Right cardiac atrium (tissue), 5 donors: ENCODE data around the gene SUPV3L1. TPM values are rescaled to one million over a fixed set of nuclear protein-coding genes. Genes with fewer than 3 reads are reported as not detected.

Experiments
- ATAC-seq, 2 donors: fragments of 200-7000 bp; cut with Tn5 transposase; one replicate each; pipeline versions ENCODE4 v1.8.0 to v1.9.1; 2020; ENCODE audit warnings: moderate library complexity in 2 of 2, mild to moderate bottlenecking in 1 of 2
- DNase-seq, 3 donors: peaks; one replicate each; pipeline ENCODE4 v3.0.0-alpha.2; 2020
- H3K27ac ChIP-seq: one replicate; pipeline ENCODE4 v1.5.1; 2013; ENCODE audit warnings: mild to moderate bottlenecking, low read length, control low read depth, moderate library complexity
- H3K27me3 ChIP-seq: one replicate; pipeline ENCODE4 v1.6.1; 2013; ENCODE audit not compliant: control insufficient read depth, insufficient read depth
- H3K4me1 ChIP-seq: one replicate; pipeline ENCODE4 v1.6.1; 2013; ENCODE audit warnings: low read length; ENCODE audit not compliant: control insufficient read depth, insufficient read depth
- H3K4me3 ChIP-seq: one replicate; pipeline ENCODE4 v1.5.1; 2013; ENCODE audit warnings: low read length, control low read depth
- H3K9me3 ChIP-seq: one replicate; pipeline ENCODE4 v1.6.1; 2013; ENCODE audit warnings: low read length; ENCODE audit not compliant: control insufficient read depth
- WGBS: extraction: QIAGEN DNeasy Blood & Tissue Kit; methylation state at CpG from one replicate; pipeline ENCODE4 v1.1.7; 2013; 5-methylcytosine and 5-hydroxymethylcytosine counted together
- intact Hi-C, 4 donors: fragments of 100-400 bp; cut with DNase I; formaldehyde crosslinking; loops; one replicate each; pipeline versions ENCODE4 v1.11.0 to v1.14.0; 2022 to 2023
- polyA plus RNA-seq: library from polyadenylated mRNA; stranded (reverse); fragments of 200-250 nt; gene quantifications from one replicate; pipeline ENCODE4 v1.2.3, GENCODE V29; 2013
- total RNA-seq, 4 donors: library from RNA; stranded (reverse); fragmentation: NEBNext Ultra II Directional; extraction: Animal tissue kit (Norgen Biotek cat#: 25700); gene quantifications; one replicate each; pipeline ENCODE4 v1.2.1, GENCODE V29; 2021
- donor health status: healthy with polysubstance abuse.
- donor health status: DM: no; HTN: yes; CAD: no.
- donor health status: DM: no; HTN: no; CAD: no.
- donor health status: DM: no; HTN: yes; CAD: no; lungs with severe emphysema.
- donor health status: DM: yes; HTN: yes; CAD: no.

SUPV3L1 gene
- total and polyA plus RNA-seq, 5 donors, result 29.9 to 53.5 (median 35.8) TPM

DNA sequence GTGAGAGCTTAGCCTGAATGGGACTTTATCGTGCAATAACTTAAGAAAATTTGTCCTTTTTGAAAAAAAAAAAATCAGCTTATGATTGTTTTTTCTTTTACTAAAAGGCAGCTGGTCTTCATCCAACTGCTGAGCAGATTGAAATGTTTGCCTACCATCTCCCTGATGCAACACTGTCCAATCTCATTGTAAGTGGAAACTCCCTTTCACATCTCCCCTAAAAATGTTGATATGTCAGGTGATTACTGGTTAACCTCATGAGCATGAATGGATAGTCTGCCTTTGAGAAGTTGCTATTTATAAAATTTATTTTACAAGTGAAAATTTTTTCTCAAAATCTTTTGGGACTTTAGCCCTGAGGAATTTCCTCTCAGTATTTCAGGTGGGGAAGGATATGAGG lies 22.3 kb downstream of the SUPV3L1 start:
- Histone ChIP-seq H3K4me3 (no peak overlapping the region), H3K4me1 (no peaks in the 10 kb centered on the region), H3K9me3 (no peaks in the 10 kb centered on the region), H3K27ac (no peak overlapping the region), H3K27me3 (no peaks in the 10 kb centered on the region)
- intact Hi-C loops, result no loop called here
- DNase-seq (no peak), ATAC-seq (no peak)
- WGBS, result 86% methylated on average over 1 of the region's 1 CpG

DNA sequence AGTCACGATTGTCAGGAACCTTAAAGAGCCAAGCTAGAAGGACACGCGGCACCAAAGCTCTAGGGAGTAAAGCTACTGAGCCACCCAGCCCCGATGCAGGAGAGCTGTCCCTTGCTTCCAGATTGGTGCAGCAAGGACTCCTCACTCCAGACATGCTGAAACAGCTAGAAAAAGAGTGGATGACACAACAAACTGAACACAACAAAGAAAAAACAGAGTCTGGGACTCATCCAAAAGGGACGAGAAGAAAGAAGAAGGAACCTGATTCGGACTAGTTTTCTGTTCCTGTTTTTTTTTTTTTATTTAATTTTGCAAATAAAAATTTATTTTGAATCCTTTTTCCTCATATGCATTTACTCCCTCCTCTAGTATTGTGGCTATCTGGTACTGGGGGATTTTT lies 28.7 kb downstream of the SUPV3L1 start:
- Histone ChIP-seq H3K27me3 (no peaks in the 10 kb centered on the region), H3K27ac (no peak overlapping the region), H3K9me3 (no peaks in the 10 kb centered on the region), H3K4me3 (no peak overlapping the region), H3K4me1 (no peaks in the 10 kb centered on the region)
- WGBS, result 85% methylated on average over 6 of the region's 6 CpGs
- intact Hi-C loops, result no loop called here
- no peak for ATAC-seq
- no peak for DNase-seq

DNA sequence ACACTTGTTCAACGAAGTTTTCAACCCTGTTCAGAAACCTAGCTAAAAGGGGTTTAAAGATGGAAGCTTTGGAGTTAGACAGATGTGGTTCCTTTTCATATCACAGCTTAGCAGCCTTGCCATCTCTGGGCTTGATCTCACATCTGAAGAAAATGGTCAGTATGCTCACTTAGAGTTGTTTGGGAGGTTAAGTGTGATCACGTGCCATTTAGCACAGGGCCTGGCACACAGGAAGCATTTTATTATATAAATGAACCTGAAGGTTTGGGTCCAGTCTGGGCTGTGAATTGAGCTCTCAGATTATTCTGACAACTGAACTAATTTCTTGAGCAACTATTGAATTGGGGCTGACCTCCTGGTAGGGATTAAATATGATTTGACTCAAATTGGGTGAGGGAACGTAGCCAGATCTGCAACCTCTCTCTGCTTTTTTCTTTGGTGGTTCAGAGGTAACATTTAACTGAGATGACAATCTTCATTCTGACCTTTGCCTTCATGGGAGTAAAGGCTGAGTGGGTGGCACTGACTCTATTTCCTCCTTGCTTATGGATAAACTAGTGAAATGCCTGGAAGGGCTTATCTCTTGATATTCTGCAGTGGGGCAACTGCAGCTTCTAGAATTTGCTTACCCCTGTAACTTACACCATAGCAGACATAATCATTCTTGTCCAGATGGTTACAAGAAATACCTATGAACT lies 29.9 kb downstream of the SUPV3L1 start:
- H3K27me3 ChIP-seq, result no peaks in the 10 kb centered on the region
- H3K4me3 ChIP-seq, result no peak overlapping the region
- 81% methylated on average over 3 of the region's 3 CpGs for whole genome bisulfite sequencing
- H3K9me3 ChIP-seq, result no peaks in the 10 kb centered on the region
- no peak for DNase-seq
- no peak overlapping the region for H3K27ac ChIP-seq
- no peak for ATAC-seq
- intact Hi-C loops, result no loop called here
- H3K4me1 ChIP-seq, result no peaks in the 10 kb centered on the region

DNA sequence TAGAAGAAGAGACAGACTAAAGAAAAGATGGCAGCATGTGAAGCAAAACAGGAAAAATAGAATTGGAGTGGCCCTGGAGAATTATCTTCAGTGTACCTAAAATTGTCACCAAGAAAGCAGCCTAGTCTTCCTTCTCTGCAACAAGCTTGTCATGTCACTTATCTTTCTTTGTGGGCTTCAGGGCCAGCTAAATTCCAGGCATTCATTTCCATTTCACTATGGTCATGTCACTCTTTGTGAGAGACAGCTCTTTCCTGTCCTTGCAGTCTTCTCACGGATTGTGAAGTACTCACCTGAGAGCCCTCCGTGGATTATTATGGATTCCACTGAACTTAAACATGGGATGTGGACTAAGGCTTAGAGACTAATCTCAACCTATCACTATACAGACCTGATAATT lies 31.1 kb downstream of the SUPV3L1 start:
- 40% methylated on average over 2 of the region's 2 CpGs for WGBS
- intact Hi-C loops, result no loop called here
- H3K4me3 ChIP-seq, result no peak overlapping the region
- H3K4me1 ChIP-seq, result no peaks in the 10 kb centered on the region
- no peak overlapping the region for H3K27ac ChIP-seq
- no peaks in the 10 kb centered on the region for H3K27me3 ChIP-seq
- ATAC-seq, result no peak
- H3K9me3 ChIP-seq, result no peaks in the 10 kb centered on the region
- no peak for DNase-seq

DNA sequence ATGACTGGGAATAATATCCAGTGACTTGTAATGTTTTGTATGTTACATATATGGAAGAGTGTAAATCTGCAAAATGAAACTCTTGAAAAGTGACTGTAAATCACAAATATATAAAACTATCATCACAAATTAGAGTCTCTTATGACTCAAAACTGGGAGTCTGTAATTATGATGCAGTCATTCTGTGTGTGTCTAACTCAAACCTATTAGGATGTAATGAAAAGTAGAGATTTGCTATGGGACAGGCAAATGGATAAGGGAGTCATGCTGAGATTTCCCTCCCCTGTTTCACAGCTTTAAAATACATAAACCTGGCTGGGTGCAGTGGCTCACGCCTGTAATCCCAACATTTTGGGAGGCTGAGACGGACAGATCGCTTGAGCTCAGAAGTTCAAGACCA lies 31.5 kb downstream of the SUPV3L1 start:
- Histone ChIP-seq H3K4me3 (no peak overlapping the region), H3K9me3 (no peaks in the 10 kb centered on the region), H3K27me3 (no peaks in the 10 kb centered on the region), H3K4me1 (no peaks in the 10 kb centered on the region), H3K27ac (no peak overlapping the region)
- intact Hi-C loops, result no loop called here
- WGBS, result 81% methylated on average over 3 of the region's 3 CpGs
- ATAC-seq (no peak), DNase-seq (no peak)

DNA sequence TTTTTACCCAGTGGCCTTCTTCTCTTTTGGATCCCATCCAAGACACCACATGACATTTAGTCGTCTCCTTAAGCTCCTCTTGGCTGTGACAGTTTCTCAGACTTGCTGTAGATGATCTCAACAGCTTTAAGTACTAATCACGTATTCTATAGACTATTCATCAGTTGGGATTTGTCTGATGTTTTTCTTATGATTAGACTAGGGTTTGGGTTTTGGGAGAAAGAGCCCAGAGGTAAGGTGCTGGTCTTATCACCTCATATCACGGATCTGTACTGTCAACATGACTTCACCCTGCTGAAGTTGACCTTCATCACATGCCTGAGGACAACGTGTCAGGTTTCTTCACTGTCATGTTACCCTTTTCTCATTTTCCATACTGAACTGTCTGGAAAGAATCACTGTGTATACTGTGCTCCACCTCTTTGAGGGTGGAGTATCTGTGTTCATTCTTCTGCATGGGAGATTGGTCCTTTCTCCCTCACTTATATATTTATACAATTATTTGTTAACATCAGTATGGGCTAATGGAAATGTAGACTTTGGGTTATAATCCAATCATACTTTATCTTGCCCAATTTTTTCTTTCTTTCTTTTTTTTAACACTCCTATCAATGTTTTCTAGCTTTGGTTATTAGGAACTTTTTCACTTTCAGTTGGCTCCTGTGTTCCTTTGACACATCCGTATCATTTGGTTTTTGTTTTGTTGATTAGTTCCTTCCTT lies 33.7 kb downstream of the SUPV3L1 start:
- H3K4me1 ChIP-seq, result no peaks in the 10 kb centered on the region
- no peak overlapping the region for H3K27ac ChIP-seq
- H3K9me3 ChIP-seq, result no peaks in the 10 kb centered on the region
- WGBS, result 34% methylated on average over 5 of the region's 5 CpGs
- no peak overlapping the region for H3K4me3 ChIP-seq
- intact Hi-C loops, result no loop called here
- DNase-seq (no peak), ATAC-seq (no peak)
- H3K27me3 ChIP-seq, result no peaks in the 10 kb centered on the region

DNA sequence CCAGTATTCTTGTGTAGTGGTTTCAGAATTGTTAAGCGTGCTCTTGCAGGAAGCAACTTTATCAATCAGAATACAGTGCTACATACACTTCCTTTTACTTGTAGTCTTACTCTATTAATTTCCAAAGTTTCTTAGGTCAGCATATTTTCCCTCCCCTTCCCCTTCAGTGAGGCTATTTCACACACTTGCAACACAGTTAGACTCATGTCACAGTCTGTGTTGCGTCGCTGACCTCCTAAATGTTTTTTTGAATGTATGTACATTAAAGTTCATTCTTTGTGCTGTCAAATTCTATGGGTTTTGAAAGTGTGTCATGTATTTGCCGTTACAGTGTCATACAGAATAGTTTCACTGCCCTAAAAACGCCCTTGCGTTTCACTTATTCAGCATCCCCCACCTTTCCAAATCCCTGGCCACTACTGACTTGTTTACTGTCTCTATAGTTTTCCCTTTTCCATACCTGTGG lies 34.7 kb downstream of the SUPV3L1 start:
- 90% methylated on average over 6 of the region's 6 CpGs for WGBS
- Histone ChIP-seq H3K9me3 (no peaks in the 10 kb centered on the region), H3K27me3 (no peaks in the 10 kb centered on the region), H3K27ac (no peak overlapping the region), H3K4me3 (no peak overlapping the region), H3K4me1 (no peaks in the 10 kb centered on the region)
- DNase-seq (no peak), ATAC-seq (no peak)
- intact Hi-C loops, result no loop called here

DNA sequence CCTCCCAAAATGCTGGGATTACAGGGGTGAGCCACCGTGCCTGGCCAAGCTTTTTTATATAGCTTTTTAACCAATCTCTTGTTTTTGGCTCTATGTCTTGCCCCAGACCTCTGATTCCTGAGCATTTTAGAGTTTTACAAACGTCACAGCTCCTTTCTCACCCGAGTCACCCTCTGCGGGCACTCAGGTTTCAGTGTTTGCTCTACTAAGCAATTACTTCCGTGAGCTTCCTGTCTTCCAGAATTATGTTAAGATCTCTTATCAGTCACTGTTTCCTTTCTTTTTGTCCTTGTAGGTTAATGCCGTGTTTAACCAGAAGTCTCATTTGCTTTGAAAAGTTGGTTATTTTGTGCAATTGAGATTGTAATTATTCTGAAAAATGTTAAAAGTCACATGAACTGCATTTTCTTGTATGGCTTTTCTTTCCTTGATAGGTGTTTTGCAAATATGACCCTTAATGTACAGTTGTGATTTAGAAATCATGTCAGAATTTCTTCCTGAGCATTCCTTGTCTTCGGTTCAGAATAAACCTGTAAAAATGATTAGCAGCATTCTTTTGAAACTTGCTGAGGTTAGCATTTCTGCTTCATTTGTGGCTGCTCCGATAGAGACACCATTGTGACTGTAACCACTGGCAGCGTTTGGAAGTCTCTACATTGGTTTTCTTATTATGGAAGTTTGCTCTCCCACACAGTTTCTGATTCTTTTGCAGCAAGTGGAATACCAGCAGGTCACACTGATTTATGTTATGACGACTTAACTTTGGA lies 35.6 kb downstream of the SUPV3L1 start:
- Histone ChIP-seq H3K4me1 (no peaks in the 10 kb centered on the region), H3K27me3 (no peaks in the 10 kb centered on the region), H3K27ac (no peak overlapping the region), H3K9me3 (no peaks in the 10 kb centered on the region), H3K4me3 (no peak overlapping the region)
- no peak for DNase-seq
- WGBS, result 49% methylated on average over 10 of the region's 10 CpGs
- no peak for ATAC-seq
- intact Hi-C loops, result no loop called here

DNA sequence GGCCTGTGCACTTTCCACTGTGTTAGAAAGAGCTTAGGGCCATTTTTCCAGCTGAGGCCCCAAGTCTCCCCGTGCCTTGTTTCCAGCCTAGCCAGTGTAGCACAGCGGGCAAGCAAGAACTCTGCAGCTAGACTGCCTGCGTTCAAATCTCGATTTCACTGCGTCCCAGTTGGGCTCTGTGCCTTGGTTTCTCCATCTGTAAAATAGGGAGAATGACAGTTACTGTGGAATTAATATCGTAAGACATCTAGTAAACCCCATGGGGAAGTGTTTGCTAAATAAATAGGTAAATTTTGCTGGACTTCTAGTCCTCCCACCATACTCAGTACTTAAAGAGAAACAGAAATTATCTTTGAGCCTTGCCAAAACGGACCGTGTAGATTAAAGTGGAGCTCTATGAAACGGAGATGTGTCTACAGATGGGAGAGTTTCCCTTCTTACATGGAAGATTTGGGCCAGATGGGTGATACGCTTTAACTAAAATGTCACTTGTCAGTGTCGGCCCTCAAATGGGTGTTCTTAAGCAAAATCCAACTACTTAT lies 36.6 kb downstream of the SUPV3L1 start:
- H3K27ac ChIP-seq, result no peak overlapping the region
- H3K9me3 ChIP-seq, result no peaks in the 10 kb centered on the region
- no peaks in the 10 kb centered on the region for H3K27me3 ChIP-seq
- no peak for DNase-seq
- no peaks in the 10 kb centered on the region for H3K4me1 ChIP-seq
- no peak overlapping the region for H3K4me3 ChIP-seq
- WGBS, result 82% methylated on average over 11 of the region's 11 CpGs
- intact Hi-C loops, result no loop called here
- ATAC-seq, result no peak

DNA sequence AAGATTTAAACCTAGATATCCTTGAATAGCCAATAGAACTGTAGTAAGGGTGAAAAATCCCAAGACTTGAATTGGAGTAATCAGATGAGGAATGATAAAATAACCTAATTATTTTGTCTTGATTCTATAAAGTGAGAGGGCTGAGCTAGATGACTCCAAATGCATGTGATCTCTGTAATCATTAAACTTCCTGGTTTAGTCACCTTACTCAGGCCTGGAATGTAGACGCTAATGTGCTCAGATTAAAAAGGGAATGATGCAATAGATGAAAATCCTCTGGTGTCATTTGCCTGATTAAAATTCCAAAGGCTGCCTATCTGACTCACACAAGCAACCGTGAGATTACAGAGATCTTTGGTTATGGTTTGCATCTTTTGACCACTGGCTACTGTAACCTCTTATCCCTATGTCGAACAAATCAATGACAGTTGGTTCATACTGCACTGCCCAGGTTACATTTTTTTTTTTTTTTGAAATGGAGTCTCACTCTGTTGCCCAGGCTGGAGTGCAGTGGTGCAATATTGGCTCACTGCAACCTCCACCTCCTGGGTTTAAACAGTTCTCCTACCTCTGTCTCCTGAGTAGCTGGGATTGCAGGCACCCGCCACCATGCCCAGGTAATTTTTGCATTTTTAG lies 37.2 kb downstream of the SUPV3L1 start:
- 72% methylated on average over 4 of the region's 4 CpGs for WGBS
- intact Hi-C loops, result no loop called here
- no peak for DNase-seq

More for the DNA sequence above, 37.2 kb downstream of the SUPV3L1 start:
- Histone ChIP-seq H3K27me3 (no peaks in the 10 kb centered on the region), H3K9me3 (no peaks in the 10 kb centered on the region), H3K27ac (no peak overlapping the region), H3K4me1 (no peaks in the 10 kb centered on the region), H3K4me3 (no peak overlapping the region)
- ATAC-seq, result no peak
